KMS-11 (cell line): ENCODE data around the gene SLC12A2.

ENCODE experiments used
- H2AFZ ChIP-seq: fragments of 200-600 bp; sonication (generic); 2 replicates; pipeline ENCODE4 v1.6.1; 2016; ENCODE audit warnings: antibody characterized with exemption, mixed run types, low read depth
- H3K27ac ChIP-seq: fragments of 200-600 bp; sonication (generic); 2 replicates; pipeline ENCODE4 v1.6.1; 2016; ENCODE audit warnings: mild to moderate bottlenecking, mixed run types
- H3K27me3 ChIP-seq: fragments of 200-600 bp; sonication (generic); 2 replicates; pipeline ENCODE4 v1.6.1; 2017; ENCODE audit warnings: mild to moderate bottlenecking, low read depth, mixed run types, moderate library complexity; ENCODE audit not compliant: insufficient read depth
- H3K36me3 ChIP-seq: fragments of 200-600 bp; sonication (generic); 2 replicates; pipeline ENCODE4 v1.6.1; 2017; ENCODE audit warnings: mild to moderate bottlenecking, mixed run types; ENCODE audit not compliant: insufficient read depth
- H3K4me1 ChIP-seq: fragments of 200-600 bp; sonication (generic); 2 replicates; pipeline ENCODE4 v1.6.1; 2016; ENCODE audit warnings: mild to moderate bottlenecking, low read depth, mixed run types; ENCODE audit not compliant: poor library complexity, severe bottlenecking
- H3K4me2 ChIP-seq: fragments of 200-600 bp; sonication (generic); 2 replicates; pipeline ENCODE4 v1.7.0; 2016; ENCODE audit warnings: mild to moderate bottlenecking, mixed run types
- H3K4me3 ChIP-seq: fragments of 200-600 bp; sonication (generic); IDR thresholded peaks from 2 replicates; pipeline ENCODE4 v1.6.1; 2017; ENCODE audit warnings: low read depth, low read length, mixed read lengths; ENCODE audit not compliant: insufficient read depth
- H3K79me2 ChIP-seq: fragments of 200-600 bp; sonication (generic); 2 replicates; pipeline ENCODE4 v1.6.1; 2016; ENCODE audit warnings: low read depth, mixed run types; ENCODE audit not compliant: insufficient read depth
- H3K9ac ChIP-seq: fragments of 200-600 bp; sonication (generic); 2 replicates; pipeline ENCODE4 v1.6.1; 2016; ENCODE audit warnings: mild to moderate bottlenecking, mixed run types
- H4K20me1 ChIP-seq: fragments of 200-600 bp; sonication (generic); 2 replicates; pipeline ENCODE4 v1.6.1; 2016; ENCODE audit warnings: mild to moderate bottlenecking, mixed run types; ENCODE audit not compliant: insufficient read depth
- CTCF ChIP-seq: fragments of 200-600 bp; sonication (generic); conservative IDR thresholded peaks from 2 replicates; pipeline ENCODE4 v1.6.1; 2017; ENCODE audit warnings: low read depth, mild to moderate bottlenecking, antibody characterized with exemption, low read length, moderate library complexity, mixed read lengths

Gene SLC12A2

DNA sequence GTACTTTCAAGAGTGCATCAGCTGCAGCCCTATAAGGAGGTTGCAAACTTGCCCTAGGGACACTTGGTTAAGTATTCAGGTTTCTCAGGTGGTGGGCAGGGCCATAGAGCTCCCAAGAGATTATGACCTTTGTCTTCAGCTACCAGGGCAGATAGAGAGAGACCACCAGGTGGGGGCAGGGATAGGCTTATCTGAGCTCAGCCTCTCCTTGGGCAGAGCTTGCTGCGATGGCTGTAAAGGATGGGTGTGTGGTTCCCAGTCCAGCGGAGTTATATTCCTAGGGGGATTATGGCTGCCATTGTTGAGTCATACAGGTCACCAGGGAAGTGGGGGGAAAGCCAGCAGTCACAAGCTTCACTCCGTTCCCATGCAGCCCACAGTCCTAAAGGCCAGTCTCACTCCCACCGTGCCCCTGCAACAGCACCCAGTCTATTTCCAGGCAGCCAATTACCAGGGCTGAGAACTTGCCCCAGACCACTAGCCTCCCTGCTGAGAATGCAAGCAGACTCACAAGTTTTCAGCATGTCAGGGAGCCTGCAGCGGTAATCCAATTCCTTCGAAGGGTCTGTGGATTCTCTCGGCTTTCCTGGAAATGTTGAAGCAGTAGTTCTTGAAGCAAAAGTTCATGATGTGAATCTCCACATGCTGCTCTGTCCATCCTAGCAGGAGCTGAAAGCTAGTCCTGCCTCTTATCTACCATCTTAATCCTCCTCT, 151.5 kb downstream of the SLC12A2 start:
- H3K4me2 ChIP-seq, result no peak overlapping the region
- no peak overlapping the region for H3K9ac ChIP-seq
- TF ChIP-seq CTCF, result no peak
- no peaks in the 10 kb centered on the region for H3K4me1 ChIP-seq
- no peak overlapping the region for H3K27ac ChIP-seq
- H3K79me2 ChIP-seq, result no peaks in the 10 kb centered on the region
- no peaks in the 10 kb centered on the region for H4K20me1 ChIP-seq
- H3K36me3 ChIP-seq, result no peaks in the 10 kb centered on the region
- H3K4me3 ChIP-seq, result no peak overlapping the region
- no peaks in the 10 kb centered on the region for H3K27me3 ChIP-seq
- no peak overlapping the region for H2AFZ ChIP-seq

- H2AFZ ChIP-seq, result no peak overlapping the region
- no peak for TF ChIP-seq CTCF
- H3K27me3 ChIP-seq, result no peaks in the 10 kb centered on the region
- H3K4me1 ChIP-seq, result no peaks in the 10 kb centered on the region
- H4K20me1 ChIP-seq, result no peaks in the 10 kb centered on the region
- no peak overlapping the region for H3K4me2 ChIP-seq
- no peak overlapping the region for H3K9ac ChIP-seq
- no peaks in the 10 kb centered on the region for H3K36me3 ChIP-seq
- no peak overlapping the region for H3K4me3 ChIP-seq
- H3K27ac ChIP-seq, result no peak overlapping the region
- no peaks in the 10 kb centered on the region for H3K79me2 ChIP-seq
Measured at GRCh38 chr5:128236334-128236733, 152.8 kb downstream of the SLC12A2 start.

DNA sequence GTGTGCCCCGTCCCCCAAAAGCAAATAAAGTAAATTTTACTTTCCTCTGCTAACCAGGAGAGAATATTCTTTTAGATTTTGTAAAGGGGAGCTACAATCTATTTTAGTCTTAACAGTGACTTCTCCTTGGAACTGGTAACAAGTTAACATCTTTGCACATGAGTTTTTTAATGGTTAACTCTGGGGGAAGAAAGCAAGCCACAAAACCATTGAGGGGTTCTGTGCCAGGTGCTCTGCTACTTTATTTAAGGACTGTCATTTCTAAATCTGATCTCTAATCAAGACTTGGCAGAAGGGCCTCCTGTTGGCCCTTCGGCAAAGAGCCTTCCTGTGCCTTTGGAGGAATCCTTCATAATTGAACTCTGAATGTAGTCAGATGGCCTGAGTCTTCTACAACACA, 153.4 kb downstream of the SLC12A2 start:
- Histone ChIP-seq H3K36me3 (no peaks in the 10 kb centered on the region), H3K27ac (no peak overlapping the region), H3K9ac (no peak overlapping the region), H4K20me1 (no peaks in the 10 kb centered on the region), H3K4me3 (no peak overlapping the region), H3K27me3 (no peaks in the 10 kb centered on the region), H3K4me2 (no peak overlapping the region), H3K4me1 (no peaks in the 10 kb centered on the region), H2AFZ (no peak overlapping the region), H3K79me2 (no peaks in the 10 kb centered on the region)
- TF ChIP-seq CTCF, result no peak

GRCh38 chr5:128237546-128237945, 154.0 kb downstream of the SLC12A2 start:
- no peaks in the 10 kb centered on the region for H3K27me3 ChIP-seq
- H4K20me1 ChIP-seq, result no peaks in the 10 kb centered on the region
- no peak overlapping the region for H2AFZ ChIP-seq
- no peaks in the 10 kb centered on the region for H3K36me3 ChIP-seq
- H3K9ac ChIP-seq, result no peak overlapping the region
- TF ChIP-seq CTCF, result no peak
- H3K4me1 ChIP-seq, result no peaks in the 10 kb centered on the region
- H3K79me2 ChIP-seq, result no peaks in the 10 kb centered on the region
- no peak overlapping the region for H3K4me3 ChIP-seq
- H3K4me2 ChIP-seq, result no peak overlapping the region
- H3K27ac ChIP-seq, result no peak overlapping the region
